HEK293T (cell line): ENCODE data around the gene GEMIN7.

Source experiments
- CTBP1 ChIP-seq: fragments of 450-650 bp; IDR thresholded peaks from 2 replicates; pipeline ENCODE4 v1.6.1; 2016; ENCODE audit warnings: borderline replicate concordance
- HDGF ChIP-seq: fragments of 450-650 bp; IDR thresholded peaks from 2 replicates; pipeline ENCODE4 v1.6.1; 2017; ENCODE audit warnings: antibody characterized with exemption, borderline replicate concordance
- TARDBP ChIP-seq: fragments of 450-650 bp; IDR thresholded peaks from 2 replicates; pipeline ENCODE4 v1.6.1; 2016

- TF ChIP-seq TARDBP (no peak), CTBP1 (no peak), HDGF (no peak)
Measured at GRCh38 chr19:45030825-45031224, 48.2 kb upstream of the GEMIN7 start.
